ENCODE results near the gene PLCG1.

DNA sequence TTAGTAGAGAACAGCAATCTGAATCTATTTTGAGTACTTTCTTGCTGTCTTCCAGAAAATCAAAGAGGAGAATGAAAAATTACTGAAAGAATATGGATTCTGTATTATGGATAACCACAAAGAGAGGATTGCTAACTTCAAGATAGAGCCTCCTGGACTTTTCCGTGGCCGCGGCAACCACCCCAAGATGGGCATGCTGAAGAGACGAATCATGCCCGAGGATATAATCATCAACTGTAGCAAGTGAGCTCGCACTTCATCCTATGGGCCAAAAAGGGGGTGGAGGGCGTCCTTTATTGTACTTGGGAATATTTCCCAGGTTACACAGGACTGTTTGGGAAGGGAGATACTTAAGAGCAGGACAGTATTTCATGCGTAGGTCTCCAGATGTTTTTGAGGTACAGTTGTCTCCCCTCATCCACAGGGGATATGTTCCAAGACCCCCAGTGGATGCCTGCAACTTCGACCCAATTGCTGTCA is 37.3 kb upstream of the PLCG1 start:
- no peak for TF ChIP-seq CTCF (optimal IDR thresholded peaks at IDR 0.05 in 1 of 3, IDR thresholded peaks at IDR 0.05 in 1 of 3, conservative IDR thresholded peaks at IDR 0.05 in 1 of 3; ENCODE audit: extremely low read depth in 1 of 3, insufficient read depth in 2 of 3, low read length in 3 of 3)
- no peak for TF ChIP-seq EZH2 (IDR thresholded peaks at IDR 0.05; ENCODE audit: low read length)
